PC-3 (cell line): ENCODE results near the gene TANGO6.

Experiments
- CTCF ChIP-seq: fragments of 300-600 bp; sonication (generic); conservative IDR thresholded peaks from 2 replicates; pipeline ENCODE4 v1.5.1; 2017; ENCODE audit warnings: antibody characterized with exemption, low read depth, mild to moderate bottlenecking, low read length
- EZH2 ChIP-seq: fragments of 300-600 bp; sonication (generic); IDR thresholded peaks from one replicate; pipeline ENCODE4 v1.6.1; 2017; ENCODE audit warnings: antibody characterized with exemption, mild to moderate bottlenecking, low read length; ENCODE audit not compliant: unreplicated experiment

DNA sequence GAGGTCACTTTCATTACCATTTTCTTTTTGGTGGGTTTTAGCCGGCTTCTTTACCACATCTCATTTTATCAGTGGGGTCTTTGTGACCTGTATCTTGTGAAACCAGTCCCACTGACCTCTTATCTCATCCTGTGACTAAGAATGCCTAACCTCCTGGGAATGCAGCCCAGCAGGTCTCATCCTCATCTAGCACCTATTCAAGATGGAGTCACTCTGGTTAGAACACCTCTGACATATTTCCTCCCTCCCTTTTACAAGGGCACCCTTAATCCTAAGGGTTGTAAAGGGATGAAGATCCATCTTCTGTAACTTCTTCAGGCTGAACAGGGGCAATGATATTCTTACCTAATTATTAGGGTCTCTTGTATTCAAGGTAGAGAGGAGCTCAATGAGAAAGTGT lies 154.2 kb downstream of the TANGO6 start:
- TF ChIP-seq CTCF (no peak), EZH2 (no peak)
